ENCODE data around the gene OASL.

GRCh38 chr12:121025442-121026226, 13.4 kb downstream of the OASL start:
- TF ChIP-seq CTCF (IDR thresholded peaks at IDR 0.05) = no peak
- no peak for TF ChIP-seq POLR2A (IDR thresholded peaks at IDR 0.05)

All from body of pancreas (tissue), 4 donors.